Smooth muscle cell (in vitro differentiated cells): ENCODE results near the gene LYSET. TPM values are rescaled to one million over a fixed set of nuclear protein-coding genes. Genes with fewer than 3 reads are reported as not detected.
"Not testable (repeated sequence)": the region's sequence is repeated elsewhere in the genome, so short reads cannot be mapped to it uniquely, and the experiment has no call there.

ENCODE experiments used
- DNase-seq: peaks from one replicate; lab custom pipeline; 2025; ENCODE audit not compliant: unreplicated experiment; lab: John Stamatoyannopoulos, UW
- H2AFZ ChIP-seq: fragments of 200-600 bp; sonication (generic); 2 replicates; pipeline ENCODE4 v1.6.0; 2016; ENCODE audit warnings: antibody characterized with exemption, low read depth, mild to moderate bottlenecking
- H3F3A ChIP-seq: fragments of 200-600 bp; sonication (generic); 2 replicates; pipeline ENCODE4 v1.6.0; 2017; ENCODE audit warnings: antibody characterized with exemption, low read depth
- H3K27ac ChIP-seq: fragments of 200-600 bp; sonication (generic); 2 replicates; pipeline ENCODE4 v1.5.1; 2016; ENCODE audit warnings: low read depth, mild to moderate bottlenecking
- H3K27me3 ChIP-seq: fragments of 200-600 bp; sonication (generic); 2 replicates; pipeline ENCODE4 v1.6.1; 2016; ENCODE audit warnings: low read depth, mild to moderate bottlenecking
- H3K36me3 ChIP-seq: fragments of 200-600 bp; sonication (generic); 2 replicates; pipeline ENCODE4 v1.5.1; 2016; ENCODE audit warnings: low read depth
- H3K4me1 ChIP-seq: fragments of 200-600 bp; sonication (generic); 2 replicates; pipeline ENCODE4 v1.5.1; 2016; ENCODE audit warnings: low read depth
- H3K4me2 ChIP-seq: fragments of 200-600 bp; sonication (generic); 2 replicates; pipeline ENCODE4 v1.6.0; 2016; ENCODE audit warnings: mild to moderate bottlenecking
- H3K4me3 ChIP-seq: fragments of 200-600 bp; sonication (generic); 2 replicates; pipeline ENCODE4 v1.5.1; 2016; ENCODE audit warnings: mild to moderate bottlenecking
- H3K79me2 ChIP-seq: fragments of 200-600 bp; sonication (generic); 2 replicates; pipeline ENCODE4 v1.6.0; 2016; ENCODE audit warnings: low read depth, mild to moderate bottlenecking
- H3K9ac ChIP-seq: fragments of 200-600 bp; sonication (generic); 2 replicates; pipeline ENCODE4 v1.6.0; 2016; ENCODE audit warnings: low read depth
- H3K9me3 ChIP-seq: fragments of 200-600 bp; sonication (generic); replicated peaks from 2 replicates; pipeline ENCODE4 v1.5.1; 2016; ENCODE audit warnings: low read depth
- H4K20me1 ChIP-seq: fragments of 200-600 bp; sonication (generic); 2 replicates; pipeline ENCODE4 v1.6.0; 2016; ENCODE audit warnings: low read depth
- WGBS: methylation state at CpG from one replicate; pipeline ENCODE4 v1.1.7; 2016; ENCODE audit warnings: low lambda C conversion rate; 5-methylcytosine and 5-hydroxymethylcytosine counted together
- polyA plus RNA-seq: library from polyadenylated mRNA; unstranded; fragments of >200 nt; fragmentation: Nextera tagmentation; extraction: Ambion mirVana; gene quantifications from 2 replicates; pipeline ENCODE4 v1.2.1, GENCODE V29; 2016
- total RNA-seq: library from RNA; depleted of rRNA; stranded (reverse); fragments of >200 nt; gene quantifications from 2 replicates; pipeline ENCODE4 v1.2.3, GENCODE V29; 2014
- TF ChIP-seq, protein P1 (sequence below): fragments of 200-600 bp; sonication (generic); IDR thresholded peaks from 2 replicates; pipeline ENCODE4 v1.5.1; 2017; ENCODE audit warnings: borderline replicate concordance, mild to moderate bottlenecking, antibody characterized with exemption; ENCODE audit not compliant: insufficient read depth, poor library complexity, severe bottlenecking

The LYSET gene
- total and polyA plus RNA-seq, 2 experiments from 2014 or later = 7.9 to 17.9 TPM

DNA sequence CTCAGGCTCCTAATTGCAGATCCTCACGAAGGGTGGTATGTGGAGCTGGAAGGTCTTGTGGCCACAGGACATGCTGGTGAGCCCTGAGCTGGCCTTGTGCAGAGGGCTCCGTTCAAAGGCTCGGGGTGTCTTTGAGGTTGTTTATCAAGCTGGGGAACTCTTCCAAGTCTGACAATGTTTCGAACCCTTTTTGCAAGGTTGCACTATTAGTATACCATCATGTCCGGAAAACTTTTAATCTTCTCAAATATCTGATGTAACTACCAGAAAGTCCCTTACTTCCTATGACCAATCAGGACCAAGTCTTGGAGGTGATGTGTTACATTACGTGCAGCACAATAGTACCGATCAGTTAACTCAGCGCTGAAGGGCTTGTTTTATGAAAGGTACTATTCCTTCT lies 43.4 kb downstream of the LYSET start:
- WGBS = 98% methylated on average over 8 of the region's 8 CpGs
- no peak overlapping the region for H3K4me3 ChIP-seq
- no peak overlapping the region for H3K9ac ChIP-seq
- DNase-seq = no peak
- TF ChIP-seq, protein P1, sequence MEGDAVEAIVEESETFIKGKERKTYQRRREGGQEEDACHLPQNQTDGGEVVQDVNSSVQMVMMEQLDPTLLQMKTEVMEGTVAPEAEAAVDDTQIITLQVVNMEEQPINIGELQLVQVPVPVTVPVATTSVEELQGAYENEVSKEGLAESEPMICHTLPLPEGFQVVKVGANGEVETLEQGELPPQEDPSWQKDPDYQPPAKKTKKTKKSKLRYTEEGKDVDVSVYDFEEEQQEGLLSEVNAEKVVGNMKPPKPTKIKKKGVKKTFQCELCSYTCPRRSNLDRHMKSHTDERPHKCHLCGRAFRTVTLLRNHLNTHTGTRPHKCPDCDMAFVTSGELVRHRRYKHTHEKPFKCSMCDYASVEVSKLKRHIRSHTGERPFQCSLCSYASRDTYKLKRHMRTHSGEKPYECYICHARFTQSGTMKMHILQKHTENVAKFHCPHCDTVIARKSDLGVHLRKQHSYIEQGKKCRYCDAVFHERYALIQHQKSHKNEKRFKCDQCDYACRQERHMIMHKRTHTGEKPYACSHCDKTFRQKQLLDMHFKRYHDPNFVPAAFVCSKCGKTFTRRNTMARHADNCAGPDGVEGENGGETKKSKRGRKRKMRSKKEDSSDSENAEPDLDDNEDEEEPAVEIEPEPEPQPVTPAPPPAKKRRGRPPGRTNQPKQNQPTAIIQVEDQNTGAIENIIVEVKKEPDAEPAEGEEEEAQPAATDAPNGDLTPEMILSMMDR = no peak
- no peaks in the 10 kb centered on the region for H4K20me1 ChIP-seq
- no peaks in the 10 kb centered on the region for H3K79me2 ChIP-seq
- no peaks in the 10 kb centered on the region for H3K36me3 ChIP-seq
- H3K9me3 ChIP-seq = no peaks in the 10 kb centered on the region
- H3F3A ChIP-seq = no peaks in the 10 kb centered on the region
- H3K27me3 ChIP-seq = no peaks in the 10 kb centered on the region
- H3K4me1 ChIP-seq = no peaks in the 10 kb centered on the region
- no peak overlapping the region for H2AFZ ChIP-seq
- no peak overlapping the region for H3K27ac ChIP-seq
- H3K4me2 ChIP-seq = no peak overlapping the region

- H3K9me3 ChIP-seq = no peaks in the 10 kb centered on the region
- H4K20me1 ChIP-seq = no peaks in the 10 kb centered on the region
- no peaks in the 10 kb centered on the region for H3K36me3 ChIP-seq
- DNase-seq = no peak
- H3K79me2 ChIP-seq = no peaks in the 10 kb centered on the region
- H3K27me3 ChIP-seq = no peaks in the 10 kb centered on the region
- H3K4me1 ChIP-seq = no peaks in the 10 kb centered on the region
- H3K4me2 ChIP-seq = no peak overlapping the region
- no peaks in the 10 kb centered on the region for H3F3A ChIP-seq
- H3K4me3 ChIP-seq = no peak overlapping the region
- TF ChIP-seq, protein P1 = no peak
- H3K9ac ChIP-seq = no peak overlapping the region
- H3K27ac ChIP-seq = no peak overlapping the region
- 95% methylated on average over 16 of the region's 16 CpGs for WGBS
- no peak overlapping the region for H2AFZ ChIP-seq
Measured at GRCh38 chr14:93230539-93230938, 45.4 kb downstream of the LYSET start.

DNA sequence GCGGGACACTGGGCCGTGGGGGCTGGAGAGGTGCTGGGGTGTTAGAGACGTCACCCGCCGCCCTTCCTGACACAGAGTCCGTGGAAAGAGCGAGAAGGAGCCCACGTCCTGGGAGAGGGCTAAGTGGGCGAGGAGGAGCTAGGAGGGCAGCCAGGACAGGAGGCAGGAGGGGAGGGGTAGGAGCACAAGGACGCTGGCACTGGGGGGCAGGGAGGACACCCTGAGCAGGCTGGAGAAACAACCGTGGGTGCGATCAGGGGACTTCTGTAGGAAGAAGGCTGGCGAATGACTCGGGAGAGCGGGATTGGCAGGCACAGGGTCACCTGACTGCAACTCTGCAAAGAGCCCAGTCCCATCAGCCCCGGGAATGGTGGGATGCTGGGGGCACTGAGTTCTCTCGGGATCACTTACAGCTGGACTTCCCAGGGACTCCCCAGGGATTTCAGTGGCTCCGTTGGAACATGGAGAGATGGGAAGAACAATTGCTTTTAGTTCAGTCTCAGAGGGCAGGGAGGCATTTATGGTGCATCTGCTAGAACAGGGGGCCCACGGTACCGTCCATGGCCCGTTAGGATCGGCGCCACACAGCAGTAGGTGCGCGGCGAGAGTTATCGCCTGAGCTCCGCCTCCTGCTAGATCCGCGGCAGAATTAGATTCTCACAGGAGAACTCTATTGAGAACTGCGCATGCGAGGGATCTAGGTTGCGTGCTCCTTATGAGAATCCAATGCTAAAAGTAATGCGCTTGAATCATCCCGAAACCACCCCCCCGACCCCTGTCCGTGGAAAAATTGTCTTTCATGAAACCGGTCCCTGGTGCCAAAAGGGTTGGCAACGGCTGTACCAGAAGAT lies 46.2 kb downstream of the LYSET start:
- TF ChIP-seq, protein P1 = no peak
- no peaks in the 10 kb centered on the region for H3K27me3 ChIP-seq
- H3K9ac ChIP-seq = no peak overlapping the region
- H3F3A ChIP-seq = no peaks in the 10 kb centered on the region
- H2AFZ ChIP-seq = no peak overlapping the region
- no peaks in the 10 kb centered on the region for H3K36me3 ChIP-seq
- H3K4me3 ChIP-seq = no peak overlapping the region
- no peaks in the 10 kb centered on the region for H3K4me1 ChIP-seq
- H3K27ac ChIP-seq = no peak overlapping the region
- no peaks in the 10 kb centered on the region for H4K20me1 ChIP-seq
- no peaks in the 10 kb centered on the region for H3K79me2 ChIP-seq
- WGBS = 95% methylated on average over 38 of the region's 39 CpGs
- no peak for DNase-seq
- H3K9me3 ChIP-seq = no peaks in the 10 kb centered on the region
- no peak overlapping the region for H3K4me2 ChIP-seq

GRCh38 chr14:93232159-93232558 lies 47.0 kb downstream of the LYSET start:
- Histone ChIP-seq H4K20me1 (no peaks in the 10 kb centered on the region), H3K4me3 (no peak overlapping the region), H3K36me3 (no peaks in the 10 kb centered on the region), H3K4me2 (no peak overlapping the region), H3K27ac (no peak overlapping the region), H3K9ac (no peak overlapping the region), H3K4me1 (no peaks in the 10 kb centered on the region), H2AFZ (no peak overlapping the region), H3K27me3 (no peaks in the 10 kb centered on the region), H3K79me2 (no peaks in the 10 kb centered on the region), H3F3A (no peaks in the 10 kb centered on the region), H3K9me3 (no peaks in the 10 kb centered on the region)
- DNase-seq = no peak
- TF ChIP-seq, protein P1 = no peak
- WGBS = 98% methylated on average over 17 of the region's 17 CpGs

GRCh38 chr14:93233078-93233477 lies 48.0 kb downstream of the LYSET start:
- not testable (repeated sequence) for H3F3A ChIP-seq, H3K36me3 ChIP-seq, DNase-seq, H3K27ac ChIP-seq, H3K4me1 ChIP-seq, H3K4me3 ChIP-seq, H2AFZ ChIP-seq, H3K9me3 ChIP-seq, H3K9ac ChIP-seq, H3K79me2 ChIP-seq, H3K4me2 ChIP-seq, H3K27me3 ChIP-seq, H4K20me1 ChIP-seq
- WGBS = 92% methylated on average over 5 of the region's 5 CpGs
